ENCODE measurements around the gene CDON. TPM values are rescaled to one million over a fixed set of nuclear protein-coding genes. Genes with fewer than 3 reads are reported as not detected.
A peak's percentile ranks its signal among the peaks of the same experiment; 100 is the strongest.

CDON gene
- total and polyA plus RNA-seq, 2 of the 13 experiments (the other 11 are each of a cell fraction or from before 2014, with no cell fraction given) = 9.6 to 12.8 TPM

DNA sequence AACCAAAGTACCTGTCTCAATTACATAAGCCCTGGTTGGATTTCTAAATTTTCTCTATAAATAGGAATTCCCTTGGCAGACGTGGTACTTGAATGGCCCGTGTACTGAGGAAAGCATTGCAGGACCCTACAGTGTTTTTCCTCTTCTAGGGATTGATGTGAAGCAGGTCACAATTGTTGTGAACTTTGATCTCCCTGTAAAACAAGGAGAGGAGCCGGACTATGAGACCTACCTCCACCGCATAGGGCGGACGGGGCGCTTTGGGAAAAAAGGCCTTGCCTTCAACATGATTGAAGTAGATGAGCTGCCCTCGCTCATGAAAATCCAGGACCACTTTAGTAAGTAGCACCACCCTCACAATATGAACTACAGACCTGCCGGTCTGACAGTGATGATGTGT lies 141.6 kb downstream of the CDON start (continued):
- no peak for TF ChIP-seq GPBP1L1 (CRISPR knock-in tag; IDR thresholded peaks at IDR 0.05)

DNA sequence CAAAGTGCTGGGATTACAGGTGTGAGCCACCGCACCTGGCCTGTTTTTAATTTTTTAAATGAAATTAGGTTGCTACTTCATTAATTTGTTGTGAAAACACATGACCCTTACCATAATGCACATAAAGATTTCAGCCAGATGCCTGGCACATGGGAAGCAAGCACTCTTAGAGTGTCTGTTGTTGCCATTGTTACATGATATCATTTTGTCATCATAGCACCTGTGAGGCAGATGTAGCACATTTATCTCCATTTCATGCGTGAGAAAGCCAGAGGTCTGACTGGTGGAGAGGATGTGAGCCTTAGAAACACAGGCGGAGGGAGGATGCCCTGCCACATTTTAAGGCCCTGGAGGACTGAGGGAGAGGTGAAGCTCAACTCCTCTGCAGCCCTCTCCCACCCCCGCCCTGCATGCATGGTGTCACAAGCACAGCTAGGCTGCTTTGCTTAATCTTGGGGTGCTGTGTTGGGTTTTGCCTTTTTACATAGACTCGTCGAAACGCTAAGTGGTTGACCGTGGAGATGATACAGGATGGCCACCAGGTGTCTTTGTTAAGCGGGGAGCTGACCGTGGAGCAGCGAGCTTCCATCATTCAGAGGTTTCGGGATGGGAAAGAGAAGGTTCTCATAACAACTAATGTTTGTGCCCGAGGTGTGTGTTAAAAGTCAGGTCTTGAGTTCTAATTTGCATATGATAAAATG lies 144.4 kb downstream of the CDON start:
- Histone ChIP-seq H3K27ac (ENCODE audit: extremely low read length, insufficient read depth, low read length) (no peak overlapping the region), H3K36me3 (replicated peaks in 1 of 2; ENCODE audit: control insufficient read depth in 1 of 2, insufficient read depth in 2 of 2, low read length in 2 of 2) (no peaks in the 10 kb centered on the region), H3K9me3 (ENCODE audit: low read length) (no peaks in the 10 kb centered on the region), H2AFZ (ENCODE audit: low read length) (no peak overlapping the region), H3K9ac (ENCODE audit: insufficient read depth, low read depth, low read length) (no peak overlapping the region), H3K27me3 (ENCODE audit: control insufficient read depth in 1 of 2, insufficient read depth in 2 of 2, low read length in 2 of 2) (peaks cover 0 to 13% of the 10 kb centered on the region in 2 experiments; a peak in 1 of 5 replicates), H3K4me1 (ENCODE audit: insufficient read depth, low read length) (peaks cover 50% of the 10 kb centered on the region), H3K79me2 (ENCODE audit: insufficient read depth, low read length) (no peaks in the 10 kb centered on the region), H3K4me2 (ENCODE audit: low read depth, low read length) (no peak overlapping the region), H3K4me3 (replicated peaks in 1 of 3; ENCODE audit: insufficient read depth in 1 of 3, low read depth in 2 of 3, low read length in 3 of 3) (no peak overlapping the region), H4K20me1 (ENCODE audit: insufficient read depth, low read length) (no peaks in the 10 kb centered on the region)
- ChIA-PET CTCF (ENCODE audit: low intra/inter-chr PET ratio, low total read pairs) (interaction anchor here (1.9 kb wide), 1 partner anchor 276 kb away, joined by 6 read pairs; no protein-coding TSS in a partner anchor), POLR2A (interaction anchor here (0.8 kb wide), 1 partner anchor 293 kb away, joined by 3 read pairs; the partner anchor contains the start of genes FAM118B and RPUSD4)
- BruUV-seq (replicated peaks) = no TSS peak
- in situ Hi-C loops (cut with HindIII; ENCODE audit: extremely low pct_ligation_motif_present, low pct_unique_long_range_greater_than_20kb) (no loop called here), intact Hi-C loops (cut with micrococcal nuclease; ENCODE audit: unreplicated experiment) (no loop called here)
- WGBS (ENCODE audit: low lambda C conversion rate) = 66% methylated on average over 13 of the region's 13 CpGs
- DNase-seq (ENCODE audit: low spot score) (no peak), ATAC-seq (peak; percentile 39; the same call in 1 of the 3 replicates), FAIRE-seq (no peak)
- TF ChIP-seq ATF7 (IDR thresholded peaks at IDR 0.05) = no peak
- TF ChIP-seq ATF7 (CRISPR knock-in tag; IDR thresholded peaks at IDR 0.05) = no peak

All from HepG2 (cell line).